ENCODE measurements around the gene SMIM44.

Gene SMIM44

GRCh38 chr19:3499738-3500428 is 16.6 kb upstream of the SMIM44 start:
- no peak for DNase-seq

GRCh38 chr19:3497757-3498520 is 14.7 kb upstream of the SMIM44 start:
- no peak for DNase-seq

GRCh38 chr19:3496392-3497273 is 13.4 kb upstream of the SMIM44 start:
- DNase-seq, result no peak

GRCh38 chr19:3494559-3494958 is 11.3 kb upstream of the SMIM44 start:
- DNase-seq, result no peak

GRCh38 chr19:3494051-3494450 is 10.8 kb upstream of the SMIM44 start:
- no peak for DNase-seq

GRCh38 chr19:3493651-3494050 is 10.4 kb upstream of the SMIM44 start:
- no peak for DNase-seq

- no peak for DNase-seq
Observed at GRCh38 chr19:3492919-3493318, 9.7 kb upstream of the SMIM44 start.

GRCh38 chr19:3492131-3492839 is 9.0 kb upstream of the SMIM44 start:
- DNase-seq, result no peak

- no peak for DNase-seq
Observed at GRCh38 chr19:3491396-3492119, 8.3 kb upstream of the SMIM44 start.

GRCh38 chr19:3482507-3483225 is 575 bp downstream of the SMIM44 start:
- DNase-seq, result no peak

GRCh38 chr19:3481241-3482090 is 1.8 kb downstream of the SMIM44 start:
- no peak for DNase-seq

- no peak for DNase-seq
Observed at GRCh38 chr19:3480383-3481091, 2.7 kb downstream of the SMIM44 start, which contains the start of gene SMIM24. TSS of gene SMIM24 (minus strand) at chr19:3480525. CDS start at chr19:3480463, 62 bp downstream.

GRCh38 chr19:3479834-3480215 is 3.4 kb downstream of the SMIM44 start:
- DNase-seq, result no peak

- no peak for DNase-seq
Observed at GRCh38 chr19:3479177-3479833, 3.9 kb downstream of the SMIM44 start.

- no peak for DNase-seq
Observed at GRCh38 chr19:3478409-3479176, 4.6 kb downstream of the SMIM44 start.

GRCh38 chr19:3477951-3478350 is 5.3 kb downstream of the SMIM44 start:
- DNase-seq, result no peak

- DNase-seq, result no peak
Observed at GRCh38 chr19:3477506-3477905, 5.7 kb downstream of the SMIM44 start.

GRCh38 chr19:3476830-3477229 is 6.4 kb downstream of the SMIM44 start:
- DNase-seq, result no peak

All from NCI-H1436 treated with DMSO at 0.1 percent for 48 hours (cell line).